ENCODE measurements around the gene SCGN. TPM values are rescaled to one million over a fixed set of nuclear protein-coding genes. Genes with fewer than 3 reads are reported as not detected.

SCGN gene
- total RNA-seq, 4 donors from 2014 or later = 0.35 to 3.6 (median 1.3) TPM; not detected in 1

DNA sequence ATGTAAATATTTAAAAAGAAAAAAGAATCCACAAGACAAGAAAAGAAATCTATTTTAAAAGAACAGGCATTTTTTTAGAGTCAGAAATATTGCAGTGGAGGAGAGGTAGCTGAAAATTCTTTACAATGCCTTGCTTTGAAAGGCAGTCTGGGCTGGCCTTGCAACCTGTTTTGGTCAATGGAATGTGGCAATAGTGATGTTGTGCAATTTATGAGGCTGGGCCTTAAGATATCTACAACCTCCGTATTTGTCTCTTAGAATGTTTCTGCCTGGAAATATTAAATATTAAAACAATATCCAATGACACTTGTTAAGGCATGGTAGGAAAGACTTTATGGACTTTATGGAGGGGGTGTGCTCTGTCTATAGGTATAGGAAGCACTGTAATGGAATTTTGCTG is 14.8 kb upstream of the SCGN start:
- no peaks in the 10 kb centered on the region for H3K4me1 ChIP-seq
- H3K4me3 ChIP-seq = no peak overlapping the region
- no peak overlapping the region for H3K27ac ChIP-seq
- TF ChIP-seq POLR2A (IDR thresholded peaks at IDR 0.05) (no peak), CTCF (IDR thresholded peaks at IDR 0.05) (no peak), EP300 (IDR thresholded peaks at IDR 0.05) (no peak), POLR2AphosphoS5 (IDR thresholded peaks at IDR 0.05) (no peak)
- 67 to 78% methylated on average over 1 of the region's 1 CpG for WGBS, 2 donors (ENCODE audit: low coverage in 1 of 2)
- no peaks in the 10 kb centered on the region for H3K36me3 ChIP-seq
- no peak for ATAC-seq
- H3K9me3 ChIP-seq = peaks cover 0 to 8% (median 0%) of the 10 kb centered on the region in 3 donors
- peaks cover 33% of the 10 kb centered on the region for H3K27me3 ChIP-seq

DNA sequence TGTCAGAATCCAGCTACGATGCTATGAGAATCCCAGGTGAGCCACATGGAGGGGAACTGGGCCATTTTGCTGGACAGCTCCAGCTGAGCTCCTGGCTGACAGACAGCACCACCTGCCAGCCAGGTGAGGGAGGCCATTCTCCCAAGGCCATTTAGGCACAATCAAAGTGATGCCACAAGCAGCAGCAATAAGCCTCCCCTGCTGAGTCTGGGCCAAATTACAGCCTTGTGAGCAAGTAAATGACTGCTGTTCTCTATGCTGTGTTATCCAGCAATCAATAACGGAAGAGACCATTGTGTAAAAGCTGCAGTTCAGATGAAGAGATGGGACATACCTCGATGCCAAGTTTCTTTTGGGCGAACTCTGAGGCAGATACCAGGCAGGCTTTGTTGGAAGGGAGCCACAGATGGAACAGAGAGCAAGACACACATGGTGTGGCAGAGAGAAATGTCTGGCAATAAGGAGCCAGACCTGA is 14.0 kb upstream of the SCGN start:
- 57 to 70% methylated on average over 2 to 4 of the region's 4 CpGs for WGBS, 2 donors (ENCODE audit: low coverage in 1 of 2)

GRCh38 chr6:25639653-25640052 is 12.4 kb upstream of the SCGN start:
- no peak for TF ChIP-seq EP300 (IDR thresholded peaks at IDR 0.05)
- TF ChIP-seq CTCF (IDR thresholded peaks at IDR 0.05) = no peak
- H3K27me3 ChIP-seq = peaks cover 29% of the 10 kb centered on the region
- no peak overlapping the region for H3K27ac ChIP-seq
- H3K36me3 ChIP-seq = no peaks in the 10 kb centered on the region
- peaks cover 0 to 8% (median 0%) of the 10 kb centered on the region in 3 donors for H3K9me3 ChIP-seq
- no peak overlapping the region for H3K4me3 ChIP-seq
- no peaks in the 10 kb centered on the region for H3K4me1 ChIP-seq
- no peak for ATAC-seq
- WGBS, 2 donors (ENCODE audit: low coverage in 1 of 2) = 69% methylated on average over 2 of the region's 4 CpGs; no CpG with 5 or more reads in 1 of the 2 donors

More for the DNA sequence above, 14.0 kb upstream of the SCGN start:
- no peaks in the 10 kb centered on the region for H3K4me1 ChIP-seq
- H3K36me3 ChIP-seq = no peaks in the 10 kb centered on the region
- H3K27ac ChIP-seq = no peak overlapping the region
- peaks cover 0 to 8% (median 0%) of the 10 kb centered on the region in 3 donors for H3K9me3 ChIP-seq
- TF ChIP-seq EP300 (IDR thresholded peaks at IDR 0.05) (no peak), POLR2A (IDR thresholded peaks at IDR 0.05) (no peak), POLR2AphosphoS5 (IDR thresholded peaks at IDR 0.05) (no peak), CTCF (IDR thresholded peaks at IDR 0.05) (no peak)
- H3K27me3 ChIP-seq = peaks cover 33% of the 10 kb centered on the region
- H3K4me3 ChIP-seq = no peak overlapping the region
- no peak for ATAC-seq

DNA sequence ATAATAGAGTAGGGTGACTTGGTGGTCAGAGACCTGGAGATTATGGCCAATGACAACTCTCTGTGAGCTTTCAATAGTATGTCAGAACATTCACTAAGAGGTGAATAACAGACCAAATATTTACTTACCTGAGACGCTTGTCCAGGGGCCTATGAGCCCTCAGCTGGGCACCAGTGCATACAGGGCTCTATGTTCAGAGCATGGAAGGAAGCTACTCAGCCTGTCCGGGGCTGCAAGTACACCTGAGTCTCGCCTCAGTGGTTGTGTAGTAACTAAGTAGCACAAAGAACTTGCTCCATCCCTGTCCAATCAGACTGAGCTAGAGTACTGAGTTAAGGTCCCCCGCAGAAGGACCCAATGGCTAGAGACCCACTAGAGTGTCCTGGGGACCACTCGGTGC is 11.6 kb upstream of the SCGN start:
- Histone ChIP-seq H3K4me1 (no peaks in the 10 kb centered on the region), H3K27ac (no peak overlapping the region), H3K36me3 (no peaks in the 10 kb centered on the region), H3K9me3 (peaks cover 0 to 8% (median 0%) of the 10 kb centered on the region in 3 donors), H3K4me3 (no peak overlapping the region), H3K27me3 (peaks cover 29% of the 10 kb centered on the region)
- TF ChIP-seq EP300 (IDR thresholded peaks at IDR 0.05) (no peak), CTCF (IDR thresholded peaks at IDR 0.05) (no peak), POLR2A (IDR thresholded peaks at IDR 0.05) (no peak), POLR2AphosphoS5 (IDR thresholded peaks at IDR 0.05) (no peak)
- no peak for ATAC-seq
- 74 to 77% methylated on average over 3 to 5 of the region's 5 CpGs for WGBS, 2 donors (ENCODE audit: low coverage in 1 of 2)

DNA sequence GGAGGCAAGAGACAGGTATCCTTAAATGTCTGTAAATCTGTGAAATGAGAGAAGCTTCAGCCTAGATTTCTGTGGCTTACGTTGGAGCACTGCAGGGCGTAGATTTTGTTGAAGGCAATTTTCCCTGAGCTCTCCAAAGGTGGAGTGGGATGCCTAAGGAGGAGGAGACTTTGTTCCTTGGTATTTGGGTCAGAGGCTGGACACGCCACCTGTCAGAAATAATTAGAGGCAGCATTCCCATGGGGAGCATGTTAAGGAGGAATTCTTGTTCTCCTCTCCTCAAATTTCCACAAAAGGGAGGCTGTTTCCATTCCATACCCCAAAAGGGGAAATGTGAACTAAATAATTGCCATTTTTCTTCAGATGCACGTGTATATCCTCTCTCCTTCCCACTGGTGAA is 11.1 kb upstream of the SCGN start:
- TF ChIP-seq EP300 (IDR thresholded peaks at IDR 0.05) (no peak), POLR2A (IDR thresholded peaks at IDR 0.05) (no peak), CTCF (IDR thresholded peaks at IDR 0.05) (no peak), POLR2AphosphoS5 (IDR thresholded peaks at IDR 0.05) (no peak)
- peaks cover 29% of the 10 kb centered on the region for H3K27me3 ChIP-seq
- H3K4me3 ChIP-seq = no peak overlapping the region
- H3K9me3 ChIP-seq = peaks cover 0 to 8% (median 0%) of the 10 kb centered on the region in 3 donors
- no peaks in the 10 kb centered on the region for H3K4me1 ChIP-seq
- no peak overlapping the region for H3K27ac ChIP-seq
- 59 to 71% methylated on average over 3 to 4 of the region's 4 CpGs for WGBS, 2 donors (ENCODE audit: low coverage in 1 of 2)
- H3K36me3 ChIP-seq = no peaks in the 10 kb centered on the region
- ATAC-seq = no peak

Measured in gastroesophageal sphincter (tissue), 4 donors.